Measurements from ENCODE around the gene ATPAF1. TPM values are rescaled to one million over a fixed set of nuclear protein-coding genes. Genes with fewer than 3 reads are reported as not detected.

ATPAF1 gene
- total and polyA plus RNA-seq, 10 of the 15 experiments (the other 5 are each of a cell fraction or from before 2014, with no cell fraction given), result 15.2 to 93.5 (median 48.4) TPM

GRCh38 chr1:46614604-46614984 is 53.6 kb downstream of the ATPAF1 start:
- TF ChIP-seq TCF7 (IDR thresholded peaks at IDR 0.05; ENCODE audit: borderline replicate concordance) (no peak), ASH2L (IDR thresholded peaks at IDR 0.05; ENCODE audit: borderline replicate concordance, low read depth) (no peak), SMARCA5 (IDR thresholded peaks at IDR 0.05) (no peak), ZZZ3 (IDR thresholded peaks at IDR 0.05; ENCODE audit: control insufficient read depth, insufficient read length, low read depth) (no peak), CTCF (IDR thresholded peaks at IDR 0.05 in 2 of 3, conservative IDR thresholded peaks at IDR 0.05 in 1 of 3; ENCODE audit: control insufficient read depth in 2 of 3, extremely low read depth in 1 of 3, insufficient read depth in 1 of 3, low read depth in 3 of 3, low read length in 3 of 3) (no peak)
- Histone ChIP-seq H3K4me3 (no peak overlapping the region), H3K79me2 (ENCODE audit: control insufficient read depth, insufficient read depth, low read length) (peaks cover 36% of the 10 kb centered on the region), H3K4me1 (ENCODE audit: control insufficient read depth, insufficient read depth, low read length) (peaks cover 48% of the 10 kb centered on the region), H3K27ac (ENCODE audit: control insufficient read depth, insufficient read depth) (peak overlapping the region; percentile 57), H3K9me3 (replicated peaks; ENCODE audit: control insufficient read depth, insufficient read depth, low read length) (no peaks in the 10 kb centered on the region), H3K27me3 (replicated peaks in 1 of 2; ENCODE audit: control insufficient read depth in 2 of 2, insufficient read depth in 2 of 2, low read length in 1 of 2) (no peaks in the 10 kb centered on the region), H3K36me3 (ENCODE audit: control insufficient read depth in 2 of 2, insufficient read depth in 2 of 2, low read length in 1 of 2) (no peaks in the 10 kb centered on the region; a peak in 1 of 4 replicates), H3K4me2 (ENCODE audit: control insufficient read depth, insufficient read depth) (peak overlapping the region; percentile 87), H4K20me1 (ENCODE audit: control insufficient read depth, insufficient read depth) (no peaks in the 10 kb centered on the region), H2AFZ (ENCODE audit: control insufficient read depth, low read depth, low read length) (no peak overlapping the region), H3K9ac (ENCODE audit: control insufficient read depth, insufficient read depth, low read length) (no peak overlapping the region)
- ATAC-seq, result no peak
- intact Hi-C loops (cut with micrococcal nuclease; ENCODE audit: unreplicated experiment) (no loop called here), in situ Hi-C loops (cut with MboI) (no loop called here)
- DNase-seq (ENCODE audit: low read depth, low spot score), result no peak
- ChIA-PET RAD21 (ENCODE audit: unreplicated experiment) (interaction anchor here (1.3 to 4.3 kb wide), 2 partner anchors 10 to 105 kb away, joined by 3 to 41 read pairs; partner anchors contain the start of genes EFCAB14 and MKNK1), CTCF (interaction anchor here (0.7 to 4.3 kb wide), 5 partner anchors 10 to 112 kb away, joined by 3 to 30 read pairs (median 3); partner anchors contain the start of gene MKNK1), SMC1A (ENCODE audit: uncharacterized antibody, unreplicated experiment) (interaction anchor here (1.4 to 2.0 kb wide), 4 partner anchors 9 to 54 kb away, joined by 4 to 14 read pairs (median 7); partner anchors contain the start of genes ATPAF1 and MKNK1), POLR2A (interaction anchor here (1.5 to 8.8 kb wide), 2 partner anchors 10 to 104 kb away, joined by 5 to 124 read pairs; partner anchors contain the start of genes EFCAB14 and MKNK1)
- WGBS (ENCODE audit: insufficient coverage, insufficient replicate concordance, low lambda C conversion rate, missing lambda C conversion rate), result 91% methylated on average over 2 of the region's 2 CpGs
- no TSS peak for BruUV-seq (replicated peaks)
- no peak for FAIRE-seq
